ENCODE data around the gene FGD6. TPM values are rescaled to one million over a fixed set of nuclear protein-coding genes. Genes with fewer than 3 reads are reported as not detected.
"Not testable (repeated sequence)": the region's sequence is repeated elsewhere in the genome, so short reads cannot be mapped to it uniquely, and the experiment has no call there.

FGD6 gene
- total RNA-seq, 1 donor from 2014 or later, result 18.0 TPM

- no peak for TF ChIP-seq CTCF (IDR thresholded peaks at IDR 0.05; ENCODE audit: unreplicated experiment)
- H3K4me1 Mint-ChIP-seq, result peaks cover 18% of the 10 kb centered on the region
- H3K36me3 Mint-ChIP-seq, result peaks cover 15% of the 10 kb centered on the region
- H3K4me3 Mint-ChIP-seq, result no peak overlapping the region
- H3K27me3 Mint-ChIP-seq (ENCODE audit: low read depth), result no peaks in the 10 kb centered on the region
- peaks cover 3% of the 10 kb centered on the region for H3K9me3 Mint-ChIP-seq
- peak overlapping the region; percentile 62 for H3K27ac Mint-ChIP-seq
- no peak for DNase-seq (ENCODE audit: low spot score in 2 of 2, unreplicated experiment in 2 of 2)
Measured at GRCh38 chr12:95248604-95249360, 31.5 kb upstream of the FGD6 start.

GRCh38 chr12:95248095-95248494 is 30.8 kb upstream of the FGD6 start:
- no peak for DNase-seq (ENCODE audit: low spot score in 2 of 2, unreplicated experiment in 2 of 2)
- TF ChIP-seq CTCF (IDR thresholded peaks at IDR 0.05; ENCODE audit: unreplicated experiment), result no peak
- peaks cover 18% of the 10 kb centered on the region for H3K4me1 Mint-ChIP-seq
- H3K9me3 Mint-ChIP-seq, result peaks cover 3% of the 10 kb centered on the region
- no peak overlapping the region for H3K4me3 Mint-ChIP-seq
- H3K27me3 Mint-ChIP-seq (ENCODE audit: low read depth), result no peaks in the 10 kb centered on the region
- peaks cover 13% of the 10 kb centered on the region for H3K36me3 Mint-ChIP-seq
- peak overlapping the region; percentile 62 for H3K27ac Mint-ChIP-seq

GRCh38 chr12:95244350-95244749 is 27.1 kb upstream of the FGD6 start:
- peaks cover 3% of the 10 kb centered on the region for H3K9me3 Mint-ChIP-seq
- H3K4me3 Mint-ChIP-seq, result no peak overlapping the region
- H3K27ac Mint-ChIP-seq, result no peak overlapping the region
- peaks cover 15% of the 10 kb centered on the region for H3K36me3 Mint-ChIP-seq
- H3K27me3 Mint-ChIP-seq (ENCODE audit: low read depth), result no peaks in the 10 kb centered on the region
- peaks cover 13% of the 10 kb centered on the region for H3K4me1 Mint-ChIP-seq
- DNase-seq (ENCODE audit: low spot score in 2 of 2, unreplicated experiment in 2 of 2), result no peak
- no peak for TF ChIP-seq CTCF (IDR thresholded peaks at IDR 0.05; ENCODE audit: unreplicated experiment)

GRCh38 chr12:95243497-95244183 is 26.4 kb upstream of the FGD6 start:
- H3K27me3 Mint-ChIP-seq (ENCODE audit: low read depth), result no peaks in the 10 kb centered on the region
- DNase-seq (ENCODE audit: low spot score in 2 of 2, unreplicated experiment in 2 of 2), result no peak
- H3K27ac Mint-ChIP-seq, result peak overlapping the region; percentile 9
- H3K36me3 Mint-ChIP-seq, result peaks cover 15% of the 10 kb centered on the region
- H3K9me3 Mint-ChIP-seq, result peaks cover 3% of the 10 kb centered on the region
- H3K4me3 Mint-ChIP-seq, result no peak overlapping the region
- peaks cover 7% of the 10 kb centered on the region for H3K4me1 Mint-ChIP-seq
- TF ChIP-seq CTCF (IDR thresholded peaks at IDR 0.05; ENCODE audit: unreplicated experiment), result no peak

GRCh38 chr12:95241761-95242506 is 24.7 kb upstream of the FGD6 start:
- Mint-ChIP-seq H3K27ac (no peak overlapping the region), H3K4me3 (no peak overlapping the region), H3K4me1 (peaks cover 2% of the 10 kb centered on the region), H3K27me3 (ENCODE audit: low read depth) (no peaks in the 10 kb centered on the region), H3K9me3 (no peaks in the 10 kb centered on the region), H3K36me3 (peaks cover 25% of the 10 kb centered on the region)
- no peak for TF ChIP-seq CTCF (IDR thresholded peaks at IDR 0.05; ENCODE audit: unreplicated experiment)
- no peak for DNase-seq (ENCODE audit: low spot score in 2 of 2, unreplicated experiment in 2 of 2)

GRCh38 chr12:95241138-95241537 is 23.9 kb upstream of the FGD6 start:
- H3K27me3 Mint-ChIP-seq (ENCODE audit: low read depth); DNase-seq (ENCODE audit: low spot score in 2 of 2, unreplicated experiment in 2 of 2); H3K27ac Mint-ChIP-seq; H3K4me1 Mint-ChIP-seq; H3K9me3 Mint-ChIP-seq; H3K4me3 Mint-ChIP-seq: not testable (repeated sequence)
- H3K36me3 Mint-ChIP-seq, result peaks cover 32% of the 10 kb centered on the region

Data from mesothelial cell of epicardium (in vitro differentiated cells).